ENCODE measurements around the gene SHISA2. TPM values are rescaled to one million over a fixed set of nuclear protein-coding genes. Genes with fewer than 3 reads are reported as not detected.
A peak's percentile ranks its signal among the peaks of the same experiment; 100 is the strongest.

SHISA2 gene
- total RNA-seq, 1 donor from 2014 or later: 89.5 TPM

- Histone ChIP-seq H3K4me3 (ENCODE audit: low read depth, low read length) (no peak overlapping the region), H3K27me3 (ENCODE audit: control insufficient read depth, insufficient read depth, low read length) (no peaks in the 10 kb centered on the region), H3K36me3 (ENCODE audit: control insufficient read depth, insufficient read depth, low read length) (no peaks in the 10 kb centered on the region)
- peak; percentile 99 for DNase-seq (ENCODE audit: low read depth)
- no peak for TF ChIP-seq CTCF (IDR thresholded peaks at IDR 0.05; ENCODE audit: insufficient read depth, low read length, poor library complexity, severe bottlenecking)
Observed at GRCh38 chr13:26019881-26020870, 31.6 kb downstream of the SHISA2 start.

- no peak overlapping the region for H3K4me3 ChIP-seq (ENCODE audit: low read depth, low read length)
- TF ChIP-seq CTCF (IDR thresholded peaks at IDR 0.05; ENCODE audit: insufficient read depth, low read length, poor library complexity, severe bottlenecking): no peak
- no peaks in the 10 kb centered on the region for H3K27me3 ChIP-seq (ENCODE audit: control insufficient read depth, insufficient read depth, low read length)
- no peaks in the 10 kb centered on the region for H3K36me3 ChIP-seq (ENCODE audit: control insufficient read depth, insufficient read depth, low read length)
- no peak for DNase-seq (ENCODE audit: low read depth)
Observed at GRCh38 chr13:26019251-26019650, 32.6 kb downstream of the SHISA2 start.

GRCh38 chr13:26017932-26018665 lies 33.7 kb downstream of the SHISA2 start:
- H3K4me3 ChIP-seq (ENCODE audit: low read depth, low read length): no peak overlapping the region
- H3K36me3 ChIP-seq (ENCODE audit: control insufficient read depth, insufficient read depth, low read length): no peaks in the 10 kb centered on the region
- H3K27me3 ChIP-seq (ENCODE audit: control insufficient read depth, insufficient read depth, low read length): no peaks in the 10 kb centered on the region
- TF ChIP-seq CTCF (IDR thresholded peaks at IDR 0.05; ENCODE audit: insufficient read depth, low read length, poor library complexity, severe bottlenecking): no peak
- DNase-seq (ENCODE audit: low read depth): no peak

- DNase-seq (ENCODE audit: low read depth): no peak
- Histone ChIP-seq H3K36me3 (ENCODE audit: control insufficient read depth, insufficient read depth, low read length) (no peaks in the 10 kb centered on the region), H3K27me3 (ENCODE audit: control insufficient read depth, insufficient read depth, low read length) (no peaks in the 10 kb centered on the region), H3K4me3 (ENCODE audit: low read depth, low read length) (no peak overlapping the region)
- TF ChIP-seq CTCF (IDR thresholded peaks at IDR 0.05; ENCODE audit: insufficient read depth, low read length, poor library complexity, severe bottlenecking): no peak
Observed at GRCh38 chr13:26017196-26017921, 34.5 kb downstream of the SHISA2 start.

GRCh38 chr13:26016189-26016588 lies 35.6 kb downstream of the SHISA2 start:
- Histone ChIP-seq H3K27me3 (ENCODE audit: control insufficient read depth, insufficient read depth, low read length) (no peaks in the 10 kb centered on the region), H3K36me3 (ENCODE audit: control insufficient read depth, insufficient read depth, low read length) (no peaks in the 10 kb centered on the region), H3K4me3 (ENCODE audit: low read depth, low read length) (no peak overlapping the region)
- no peak for TF ChIP-seq CTCF (IDR thresholded peaks at IDR 0.05; ENCODE audit: insufficient read depth, low read length, poor library complexity, severe bottlenecking)
- DNase-seq (ENCODE audit: low read depth): no peak

Measured in kidney epithelial cell (primary cell).